Urothelium cell line (cell line): ENCODE measurements around the gene RNF141.

Source experiments
- DNase-seq: peaks from one replicate; pipeline ENCODE4 v3.0.0; 2011; ENCODE audit warnings: low spot score, mixed read lengths
- FAIRE-seq: peaks from 2 replicates; lab custom pipeline; 2011; peaks lifted over from hg19 to GRCh38; lab: Jason Lieb, UNC

The RNF141 gene

GRCh38 chr11:10561947-10562346 lies 21.0 kb upstream of the RNF141 start:
- FAIRE-seq (no peak), DNase-seq (no peak)

- DNase-seq, result no peak
- no peak for FAIRE-seq
Measured at GRCh38 chr11:10561043-10561818, 20.2 kb upstream of the RNF141 start.

- FAIRE-seq, result no peak
Measured at GRCh38 chr11:10558288-10558687, 17.3 kb upstream of the RNF141 start.

GRCh38 chr11:10556590-10556989 lies 15.6 kb upstream of the RNF141 start:
- FAIRE-seq, result no peak
- DNase-seq, result no peak

More at GRCh38 chr11:10558288-10558687, 17.3 kb upstream of the RNF141 start:
- no peak for DNase-seq

GRCh38 chr11:10551845-10552352 lies 10.9 kb upstream of the RNF141 start:
- no peak for FAIRE-seq
- no peak for DNase-seq

GRCh38 chr11:10551290-10551592 lies 10.3 kb upstream of the RNF141 start:
- DNase-seq, result no peak
- no peak for FAIRE-seq

GRCh38 chr11:10550503-10551289 lies 9.7 kb upstream of the RNF141 start:
- no peak for FAIRE-seq
- no peak for DNase-seq

GRCh38 chr11:10544491-10545465 lies 3.8 kb upstream of the RNF141 start:
- FAIRE-seq, result no peak
- no peak for DNase-seq

GRCh38 chr11:10543782-10544181 lies 2.8 kb upstream of the RNF141 start:
- DNase-seq (no peak), FAIRE-seq (no peak)

GRCh38 chr11:10542776-10543175 lies 1.8 kb upstream of the RNF141 start:
- DNase-seq (no peak), FAIRE-seq (no peak)

- FAIRE-seq (no peak), DNase-seq (no peak)
Measured at GRCh38 chr11:10541561-10541930, 559 bp upstream of the RNF141 start.

GRCh38 chr11:10540546-10540914 lies 457 bp downstream of the RNF141 start:
- DNase-seq, result peak; percentile 49
- no peak for FAIRE-seq

GRCh38 chr11:10539339-10539738 lies 1.6 kb downstream of the RNF141 start:
- DNase-seq (no peak), FAIRE-seq (no peak)

- FAIRE-seq (no peak), DNase-seq (no peak)
Measured at GRCh38 chr11:10538924-10539323, 2.1 kb downstream of the RNF141 start.

- FAIRE-seq (no peak), DNase-seq (no peak)
Measured at GRCh38 chr11:10537600-10537999, 3.4 kb downstream of the RNF141 start.

- no peak for FAIRE-seq
- DNase-seq, result no peak
Measured at GRCh38 chr11:10534316-10534715, 6.7 kb downstream of the RNF141 start.

GRCh38 chr11:10533323-10533722 lies 7.7 kb downstream of the RNF141 start:
- no peak for DNase-seq
- FAIRE-seq, result no peak

GRCh38 chr11:10532526-10532925 lies 8.5 kb downstream of the RNF141 start:
- FAIRE-seq, result no peak
- DNase-seq, result no peak

- DNase-seq, result no peak
- no peak for FAIRE-seq
Measured at GRCh38 chr11:10529279-10529678, 11.7 kb downstream of the RNF141 start.

GRCh38 chr11:10528121-10528520 lies 12.9 kb downstream of the RNF141 start:
- no peak for FAIRE-seq
- DNase-seq, result no peak
